ENCODE results near the gene TRAF4.
"Not testable (repeated sequence)": the region's sequence is repeated elsewhere in the genome, so short reads cannot be mapped to it uniquely, and the experiment has no call there.

TRAF4 gene

DNA sequence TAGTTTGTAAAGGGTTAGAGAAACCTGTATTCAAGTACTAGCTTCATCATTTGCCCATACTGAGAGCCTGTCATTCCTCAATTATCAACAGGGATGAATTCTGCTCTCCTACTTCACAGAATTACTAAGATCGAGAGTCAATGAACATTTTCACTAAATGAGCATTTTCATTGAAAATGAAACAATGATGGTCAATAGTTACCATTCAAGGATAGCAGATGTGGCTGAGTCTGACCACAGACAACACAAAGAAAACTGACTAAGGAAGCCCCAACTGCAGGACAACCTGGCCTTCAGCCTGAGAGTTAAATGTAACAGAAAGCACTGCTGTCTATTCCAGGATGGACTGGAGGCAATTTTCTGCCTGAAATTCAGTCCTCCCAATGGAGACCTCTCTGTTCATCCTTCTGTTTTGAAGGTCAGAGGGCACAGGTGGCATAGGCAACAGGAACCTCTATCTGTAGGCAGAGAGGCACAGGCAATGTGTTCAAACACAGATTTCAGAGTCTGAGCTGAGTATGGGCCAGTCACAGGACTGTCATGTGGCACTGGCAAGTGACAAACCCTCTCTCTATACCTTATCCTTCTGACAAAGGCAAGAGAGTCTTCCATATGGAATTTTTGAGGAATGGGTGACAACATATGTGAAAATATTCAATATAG, 19.5 kb downstream of the TRAF4 start:
- DNase-seq (ENCODE audit: extremely low spot score): peak; percentile 55
- POLR2A ChIA-PET: interaction anchor here (3.8 kb wide), 1 partner anchor 36 kb away, joined by 16 read pairs; the partner anchor contains the start of gene TLCD1
- TF ChIP-seq, protein P1, sequence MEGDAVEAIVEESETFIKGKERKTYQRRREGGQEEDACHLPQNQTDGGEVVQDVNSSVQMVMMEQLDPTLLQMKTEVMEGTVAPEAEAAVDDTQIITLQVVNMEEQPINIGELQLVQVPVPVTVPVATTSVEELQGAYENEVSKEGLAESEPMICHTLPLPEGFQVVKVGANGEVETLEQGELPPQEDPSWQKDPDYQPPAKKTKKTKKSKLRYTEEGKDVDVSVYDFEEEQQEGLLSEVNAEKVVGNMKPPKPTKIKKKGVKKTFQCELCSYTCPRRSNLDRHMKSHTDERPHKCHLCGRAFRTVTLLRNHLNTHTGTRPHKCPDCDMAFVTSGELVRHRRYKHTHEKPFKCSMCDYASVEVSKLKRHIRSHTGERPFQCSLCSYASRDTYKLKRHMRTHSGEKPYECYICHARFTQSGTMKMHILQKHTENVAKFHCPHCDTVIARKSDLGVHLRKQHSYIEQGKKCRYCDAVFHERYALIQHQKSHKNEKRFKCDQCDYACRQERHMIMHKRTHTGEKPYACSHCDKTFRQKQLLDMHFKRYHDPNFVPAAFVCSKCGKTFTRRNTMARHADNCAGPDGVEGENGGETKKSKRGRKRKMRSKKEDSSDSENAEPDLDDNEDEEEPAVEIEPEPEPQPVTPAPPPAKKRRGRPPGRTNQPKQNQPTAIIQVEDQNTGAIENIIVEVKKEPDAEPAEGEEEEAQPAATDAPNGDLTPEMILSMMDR (IDR thresholded peaks at IDR 0.05; ENCODE audit: control extremely low read depth, extremely low read depth, low read depth, missing control alignments): no peak
- CTCF ChIA-PET: interaction anchor here (0.6 to 7.2 kb wide), 68 partner anchors 10 to 454 kb away, joined by 3 to 210 read pairs (median 6); partner anchors contain the start of genes BLTP2, DHRS13, FLOT2 and NEK8

DNA sequence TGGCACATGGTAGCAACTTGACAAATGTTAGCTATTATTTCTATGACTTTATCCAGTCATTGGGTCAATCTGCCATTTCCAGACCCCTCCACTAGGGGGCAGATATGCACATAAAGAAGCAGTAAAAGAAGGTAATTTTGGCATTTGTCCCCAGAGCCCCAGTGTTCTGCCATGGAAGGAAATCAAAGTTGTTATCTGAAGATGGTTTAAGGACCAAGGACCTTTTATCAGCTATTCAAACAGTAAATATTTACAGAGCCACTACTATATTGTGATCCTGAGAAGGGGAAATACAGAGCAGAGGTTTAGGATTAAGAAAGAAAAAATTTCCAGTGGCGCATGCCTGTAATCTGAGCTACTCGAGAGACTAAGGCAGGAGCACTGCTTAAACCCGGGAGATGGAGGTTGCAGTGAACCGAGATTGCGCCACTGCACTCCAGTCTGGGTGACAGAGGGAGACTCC, 20.0 kb downstream of the TRAF4 start:
- ChIA-PET CTCF (interaction anchor here (0.6 to 7.2 kb wide), 68 partner anchors 10 to 453 kb away, joined by 3 to 210 read pairs (median 6); partner anchors contain the start of genes BLTP2, DHRS13, FAM222B and FLOT2), POLR2A (interaction anchor here (3.8 kb wide), 1 partner anchor 37 kb away, joined by 16 read pairs; the partner anchor contains the start of gene TLCD1)
- peak; percentile 71 for DNase-seq (ENCODE audit: extremely low spot score)
- TF ChIP-seq, protein P1 (IDR thresholded peaks at IDR 0.05; ENCODE audit: control extremely low read depth, extremely low read depth, low read depth, missing control alignments): peak; percentile 77

DNA sequence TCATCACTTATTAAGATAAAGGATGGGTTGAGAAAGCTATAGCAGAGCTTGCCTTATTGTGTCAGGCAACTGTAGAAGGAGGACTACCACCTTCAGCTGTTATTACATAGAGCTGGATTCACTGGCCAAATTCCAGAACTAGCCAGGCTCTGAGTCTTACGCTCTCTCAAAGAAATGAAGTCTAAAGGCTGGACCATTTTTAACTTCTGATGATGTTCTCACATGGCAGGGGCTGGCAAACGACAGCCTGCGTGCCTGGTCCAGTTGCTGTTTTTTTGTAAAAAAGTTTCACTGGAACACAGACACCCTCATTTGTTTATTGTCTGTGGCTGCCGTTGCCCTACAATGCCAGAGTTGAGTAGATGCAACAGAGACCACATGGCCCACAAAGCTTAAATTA, 21.2 kb downstream of the TRAF4 start:
- no peak for DNase-seq (ENCODE audit: extremely low spot score)
- ChIA-PET POLR2A (no interaction called here), CTCF (interaction anchor here (1.1 to 7.2 kb wide), 25 partner anchors 9 to 200 kb away, joined by 3 to 210 read pairs (median 13); partner anchors contain the start of genes DHRS13, FAM222B, FLOT2 and NEK8)
- TF ChIP-seq, protein P1 (IDR thresholded peaks at IDR 0.05; ENCODE audit: control extremely low read depth, extremely low read depth, low read depth, missing control alignments): no peak

DNA sequence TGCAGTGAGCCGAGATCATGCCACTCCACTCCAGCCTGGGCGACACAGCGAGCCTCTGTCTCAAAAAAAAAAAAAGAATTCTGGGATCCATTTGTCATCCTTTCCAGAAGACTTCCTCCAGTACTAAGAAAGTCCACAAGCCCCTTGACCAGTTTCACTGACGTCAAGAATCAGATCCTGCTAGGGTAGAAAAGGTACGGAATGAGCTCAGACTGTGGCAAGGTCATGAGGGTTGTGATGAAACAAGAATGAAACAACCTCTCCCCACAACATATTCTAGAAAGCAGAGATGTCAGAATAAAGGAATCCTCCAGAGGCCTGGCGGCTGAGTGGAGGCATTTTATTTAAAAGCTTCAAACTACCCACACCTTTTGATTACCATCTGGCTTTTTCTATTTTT, 29.9 kb downstream of the TRAF4 start:
- ChIA-PET CTCF (interaction anchor here (1.3 to 6.8 kb wide), 4 partner anchors 10 to 75 kb away, joined by 5 to 94 read pairs (median 9); partner anchors contain the start of gene TLCD1), POLR2A (no interaction called here)
- TF ChIP-seq, protein P1 (IDR thresholded peaks at IDR 0.05; ENCODE audit: control extremely low read depth, extremely low read depth, low read depth, missing control alignments): no peak
- DNase-seq (ENCODE audit: extremely low spot score): no peak

DNA sequence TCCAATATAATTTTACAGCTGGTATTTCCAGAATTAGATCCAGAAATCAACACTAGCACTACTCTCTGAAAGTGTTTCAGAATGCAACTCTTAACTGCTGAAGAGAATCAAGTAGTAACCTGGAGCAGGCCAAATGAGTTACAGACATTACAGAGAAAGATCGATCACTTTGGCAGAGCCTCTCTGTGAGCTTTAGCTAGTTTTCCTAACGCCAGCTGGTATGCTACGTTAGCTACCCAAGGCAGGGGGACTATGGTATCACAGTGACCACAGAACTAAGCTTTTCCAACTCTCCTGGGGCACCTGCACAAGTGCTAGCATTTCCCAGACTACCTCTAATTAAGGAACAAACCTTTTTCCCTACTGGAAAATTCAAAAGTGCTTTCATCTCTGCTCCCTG, 30.4 kb downstream of the TRAF4 start:
- no peak for DNase-seq (ENCODE audit: extremely low spot score)
- TF ChIP-seq, protein P1 (IDR thresholded peaks at IDR 0.05; ENCODE audit: control extremely low read depth, extremely low read depth, low read depth, missing control alignments): no peak
- CTCF ChIA-PET: interaction anchor here (1.3 to 6.8 kb wide), 4 partner anchors 10 to 74 kb away, joined by 5 to 94 read pairs (median 9); partner anchors contain the start of gene TLCD1
- POLR2A ChIA-PET: no interaction called here

GRCh38 chr17:28777178-28777577, 33.4 kb downstream of the TRAF4 start:
- DNase-seq (ENCODE audit: extremely low spot score): no peak
- POLR2A ChIA-PET: no interaction called here
- CTCF ChIA-PET: interaction anchor here (1.6 to 6.8 kb wide), 3 partner anchors 14 to 117 kb away, joined by 3 to 94 read pairs (median 12); partner anchors contain the start of gene TLCD1
- TF ChIP-seq, protein P1 (IDR thresholded peaks at IDR 0.05; ENCODE audit: control extremely low read depth, extremely low read depth, low read depth, missing control alignments): no peak

DNA sequence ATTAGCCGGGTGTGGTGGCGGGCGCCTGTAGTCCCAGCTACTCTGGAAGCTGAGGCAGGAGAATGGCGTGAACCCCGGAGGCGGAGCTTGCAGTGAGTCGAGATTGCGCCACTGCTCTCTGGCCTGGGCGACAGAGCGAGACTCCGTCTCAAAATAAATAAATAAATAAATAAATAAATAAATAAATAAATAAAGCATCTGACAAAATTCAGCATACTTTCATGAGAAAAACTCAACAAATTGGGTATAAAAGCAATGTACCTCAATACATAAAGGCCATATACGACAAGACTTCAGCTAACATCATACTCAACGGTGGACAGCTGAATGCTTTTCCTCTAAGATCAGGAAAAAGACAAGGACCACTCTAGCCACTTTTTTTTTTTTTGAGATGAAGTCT, 35.8 kb downstream of the TRAF4 start:
- CTCF ChIA-PET: interaction anchor here (1.1 to 3.5 kb wide), 2 partner anchors 15 to 186 kb away, joined by 3 to 22 read pairs; no protein-coding TSS in a partner anchor
- DNase-seq (ENCODE audit: extremely low spot score); POLR2A ChIA-PET: not testable (repeated sequence)

Data from GM10248 (cell line).